ENCODE data around the gene SCNN1B. TPM values are rescaled to one million over a fixed set of nuclear protein-coding genes. Genes with fewer than 3 reads are reported as not detected.

Gene SCNN1B
- total RNA-seq, 1 experiment from 2014 or later: not detected

- no peaks in the 10 kb centered on the region for H3K9me3 ChIP-seq
- H3K4me1 ChIP-seq: no peaks in the 10 kb centered on the region
- ChIA-PET CTCF (no interaction called here), POLR2A (no interaction called here)
- DNase-seq: no peak
- intact Hi-C loops (cut with micrococcal nuclease; ENCODE audit: unreplicated experiment): no loop called here
- no TSS peak for BruUV-seq (replicated peaks)
- no peaks in the 10 kb centered on the region for H3K9me3 Mint-ChIP-seq (ENCODE audit: unreplicated experiment)
- peaks cover 5% of the 10 kb centered on the region for H3K36me3 Mint-ChIP-seq (ENCODE audit: insufficient read depth, unreplicated experiment)
- no peaks in the 10 kb centered on the region for H3K36me3 ChIP-seq (ENCODE audit: control insufficient read depth, insufficient read depth, low read length)
- H3K4me3 ChIP-seq (ENCODE audit: low read depth, low read length): no peak overlapping the region
- no peaks in the 10 kb centered on the region for H3K27me3 ChIP-seq (replicated peaks; ENCODE audit: control insufficient read depth, insufficient read depth, low read length)
- H3K27ac Mint-ChIP-seq (ENCODE audit: unreplicated experiment): no peak overlapping the region
- TF ChIP-seq, protein P1, sequence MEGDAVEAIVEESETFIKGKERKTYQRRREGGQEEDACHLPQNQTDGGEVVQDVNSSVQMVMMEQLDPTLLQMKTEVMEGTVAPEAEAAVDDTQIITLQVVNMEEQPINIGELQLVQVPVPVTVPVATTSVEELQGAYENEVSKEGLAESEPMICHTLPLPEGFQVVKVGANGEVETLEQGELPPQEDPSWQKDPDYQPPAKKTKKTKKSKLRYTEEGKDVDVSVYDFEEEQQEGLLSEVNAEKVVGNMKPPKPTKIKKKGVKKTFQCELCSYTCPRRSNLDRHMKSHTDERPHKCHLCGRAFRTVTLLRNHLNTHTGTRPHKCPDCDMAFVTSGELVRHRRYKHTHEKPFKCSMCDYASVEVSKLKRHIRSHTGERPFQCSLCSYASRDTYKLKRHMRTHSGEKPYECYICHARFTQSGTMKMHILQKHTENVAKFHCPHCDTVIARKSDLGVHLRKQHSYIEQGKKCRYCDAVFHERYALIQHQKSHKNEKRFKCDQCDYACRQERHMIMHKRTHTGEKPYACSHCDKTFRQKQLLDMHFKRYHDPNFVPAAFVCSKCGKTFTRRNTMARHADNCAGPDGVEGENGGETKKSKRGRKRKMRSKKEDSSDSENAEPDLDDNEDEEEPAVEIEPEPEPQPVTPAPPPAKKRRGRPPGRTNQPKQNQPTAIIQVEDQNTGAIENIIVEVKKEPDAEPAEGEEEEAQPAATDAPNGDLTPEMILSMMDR (IDR thresholded peaks at IDR 0.05; ENCODE audit: insufficient read depth in 1 of 2, low read depth in 1 of 2, low read length in 1 of 2, severe bottlenecking in 1 of 2, unreplicated experiment in 1 of 2): no peak
- H3K4me3 Mint-ChIP-seq (ENCODE audit: unreplicated experiment): no peak overlapping the region
- H3K4me1 Mint-ChIP-seq (ENCODE audit: low read depth, unreplicated experiment): no peaks in the 10 kb centered on the region
- no peaks in the 10 kb centered on the region for H3K27me3 Mint-ChIP-seq (ENCODE audit: insufficient read depth, unreplicated experiment)
These were observed 33.5 kb upstream of the SCNN1B start for GRCh38 chr16:23268561-23268960.

DNA sequence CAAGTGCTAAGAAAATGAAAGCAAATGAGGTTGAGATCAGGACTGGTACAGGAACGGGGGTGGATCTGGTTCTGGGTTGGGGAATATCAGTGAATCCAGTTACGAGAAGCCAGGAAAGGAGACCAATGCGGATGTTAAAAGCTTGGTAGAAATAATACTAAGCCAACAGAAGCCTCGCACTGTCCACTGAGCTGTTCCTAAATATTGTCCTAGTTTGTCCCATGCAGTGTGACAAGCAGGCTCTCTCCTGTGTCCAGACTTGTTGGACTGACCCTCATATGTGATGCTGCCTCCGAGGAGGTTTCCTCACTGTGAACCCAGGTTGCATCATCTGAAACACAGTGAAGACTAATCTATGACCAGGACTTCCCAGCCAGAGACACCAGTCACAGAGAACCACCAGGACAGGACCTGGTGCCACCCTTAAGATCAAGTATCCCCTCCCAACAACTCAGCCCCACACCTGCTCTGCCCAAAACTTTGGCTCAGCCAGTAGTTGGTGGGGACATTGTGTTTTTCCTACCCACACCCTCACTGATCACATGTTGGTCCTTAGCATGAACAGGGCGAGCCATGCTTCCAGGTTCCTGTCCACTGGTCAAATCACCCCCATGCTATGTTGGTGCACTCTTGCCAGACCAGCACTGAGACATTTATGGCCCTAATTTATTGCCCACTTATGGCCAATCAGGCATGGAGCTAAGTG is 32.7 kb upstream of the SCNN1B start:
- Mint-ChIP-seq H3K4me3 (ENCODE audit: unreplicated experiment) (no peak overlapping the region), H3K9me3 (ENCODE audit: unreplicated experiment) (no peaks in the 10 kb centered on the region), H3K27ac (ENCODE audit: unreplicated experiment) (peak overlapping the region; percentile 64), H3K4me1 (ENCODE audit: low read depth, unreplicated experiment) (no peaks in the 10 kb centered on the region), H3K36me3 (ENCODE audit: insufficient read depth, unreplicated experiment) (peaks cover 5% of the 10 kb centered on the region), H3K27me3 (ENCODE audit: insufficient read depth, unreplicated experiment) (no peaks in the 10 kb centered on the region)
- Histone ChIP-seq H3K36me3 (ENCODE audit: control insufficient read depth, insufficient read depth, low read length) (no peaks in the 10 kb centered on the region), H3K9me3 (no peaks in the 10 kb centered on the region), H3K4me1 (no peaks in the 10 kb centered on the region), H3K4me3 (ENCODE audit: low read depth, low read length) (no peak overlapping the region), H3K27me3 (replicated peaks; ENCODE audit: control insufficient read depth, insufficient read depth, low read length) (no peaks in the 10 kb centered on the region)
- TF ChIP-seq, protein P1 (IDR thresholded peaks at IDR 0.05; ENCODE audit: insufficient read depth in 1 of 2, low read depth in 1 of 2, low read length in 1 of 2, severe bottlenecking in 1 of 2, unreplicated experiment in 1 of 2): no peak
- BruUV-seq (replicated peaks): no TSS peak
- peak in 1 of 2 experiments; percentile 4 for DNase-seq
- intact Hi-C loops (cut with micrococcal nuclease; ENCODE audit: unreplicated experiment): no loop called here
- CTCF ChIA-PET: no interaction called here
- POLR2A ChIA-PET: no interaction called here

DNA sequence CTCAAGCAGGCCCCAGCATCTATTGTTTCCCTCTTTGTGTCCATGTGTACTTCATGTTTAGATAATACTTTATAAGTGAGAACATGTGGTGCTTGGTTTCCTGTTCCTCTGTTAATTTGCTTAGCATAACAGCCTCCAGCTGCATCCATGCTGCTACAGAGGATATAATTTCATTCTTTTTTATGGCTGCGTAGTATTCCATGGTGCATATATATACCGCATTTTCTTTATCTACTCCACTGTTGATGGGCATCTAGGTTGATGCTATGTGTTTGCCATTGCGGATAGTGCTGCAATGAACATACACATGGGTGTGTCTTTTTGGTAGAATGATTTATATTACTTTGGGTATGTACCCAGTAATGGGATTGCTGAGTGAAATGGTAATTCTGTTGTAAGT is 31.4 kb upstream of the SCNN1B start:
- Mint-ChIP-seq H3K4me1 (ENCODE audit: low read depth, unreplicated experiment) (no peaks in the 10 kb centered on the region), H3K4me3 (ENCODE audit: unreplicated experiment) (no peak overlapping the region), H3K27me3 (ENCODE audit: insufficient read depth, unreplicated experiment) (peaks cover 7% of the 10 kb centered on the region), H3K27ac (ENCODE audit: unreplicated experiment) (no peak overlapping the region), H3K36me3 (ENCODE audit: insufficient read depth, unreplicated experiment) (peaks cover 5% of the 10 kb centered on the region), H3K9me3 (ENCODE audit: unreplicated experiment) (no peaks in the 10 kb centered on the region)
- intact Hi-C loops (cut with micrococcal nuclease; ENCODE audit: unreplicated experiment): no loop called here
- no TSS peak for BruUV-seq (replicated peaks)
- DNase-seq: no peak
- Histone ChIP-seq H3K36me3 (ENCODE audit: control insufficient read depth, insufficient read depth, low read length) (no peaks in the 10 kb centered on the region), H3K27me3 (replicated peaks; ENCODE audit: control insufficient read depth, insufficient read depth, low read length) (no peaks in the 10 kb centered on the region), H3K4me3 (ENCODE audit: low read depth, low read length) (no peak overlapping the region), H3K4me1 (no peaks in the 10 kb centered on the region), H3K9me3 (no peaks in the 10 kb centered on the region)
- TF ChIP-seq, protein P1 (IDR thresholded peaks at IDR 0.05; ENCODE audit: insufficient read depth in 1 of 2, low read depth in 1 of 2, low read length in 1 of 2, severe bottlenecking in 1 of 2, unreplicated experiment in 1 of 2): no peak
- ChIA-PET CTCF (no interaction called here), POLR2A (no interaction called here)
